Astrocyte (in vitro differentiated cells and primary cell): ENCODE data around the gene USP32. TPM values are rescaled to one million over a fixed set of nuclear protein-coding genes. Genes with fewer than 3 reads are reported as not detected.

Experiments used
- DNase-seq: peaks from one replicate; pipeline ENCODE4 v3.0.0-alpha.2; 2010; ENCODE audit warnings: low read depth
- FAIRE-seq: peaks from 2 replicates; lab custom pipeline; 2011; peaks lifted over from hg19 to GRCh38; lab: Jason Lieb, UNC
- H2AFZ ChIP-seq: 2 replicates; pipeline ENCODE4 v1.6.0; 2012; ENCODE audit warnings: low read depth, low read length, inconsistent platforms
- H3K27ac ChIP-seq: 2 replicates; pipeline ENCODE4 v1.5.1; 2011; ENCODE audit warnings: low read depth, low read length, inconsistent platforms
- H3K27me3 ChIP-seq: 2 replicates; pipeline ENCODE4 v1.6.0; 2011; ENCODE audit warnings: low read length, inconsistent platforms; ENCODE audit not compliant: insufficient read depth
- H3K36me3 ChIP-seq: 2 replicates; pipeline ENCODE4 v1.5.1; 2011; ENCODE audit warnings: low read length, inconsistent platforms; ENCODE audit not compliant: insufficient read depth
- H3K4me1 ChIP-seq: 2 replicates; pipeline ENCODE4 v1.5.1; 2011; ENCODE audit warnings: low read length, inconsistent platforms; ENCODE audit not compliant: insufficient read depth
- H3K4me2 ChIP-seq: 2 replicates; pipeline ENCODE4 v1.6.0; 2012; ENCODE audit warnings: low read length, inconsistent platforms
- H3K4me3 ChIP-seq: 2 replicates; pipeline ENCODE4 v1.5.1; 2011; ENCODE audit warnings: low read depth, mild to moderate bottlenecking, low read length, inconsistent platforms; ENCODE audit not compliant: insufficient read depth
- H3K79me2 ChIP-seq: 2 replicates; pipeline ENCODE4 v1.6.0; 2012; ENCODE audit warnings: mild to moderate bottlenecking, low read length, inconsistent platforms; ENCODE audit not compliant: insufficient read depth
- H3K9ac ChIP-seq: 2 replicates; pipeline ENCODE4 v1.6.0; 2012; ENCODE audit warnings: mild to moderate bottlenecking, low read length, inconsistent platforms
- H3K9me3 ChIP-seq: 2 replicates; pipeline ENCODE4 v1.5.1; 2012; ENCODE audit warnings: low read depth, mild to moderate bottlenecking, low read length, inconsistent platforms; ENCODE audit not compliant: insufficient read depth
- H4K20me1 ChIP-seq: 2 replicates; pipeline ENCODE4 v1.6.0; 2012; ENCODE audit warnings: low read length, inconsistent platforms; ENCODE audit not compliant: insufficient read depth
- H3K27ac Mint-ChIP-seq: one replicate; pipeline ENCODE4 v1.8.0; 2021; ENCODE audit warnings: mild to moderate bottlenecking, mixed read lengths; ENCODE audit not compliant: unreplicated experiment
- H3K27me3 Mint-ChIP-seq: one replicate; pipeline ENCODE4 v1.8.0; 2021; ENCODE audit warnings: low read depth, mixed read lengths; ENCODE audit not compliant: unreplicated experiment
- H3K36me3 Mint-ChIP-seq: one replicate; pipeline ENCODE4 v1.8.0; 2021; ENCODE audit warnings: low read depth, mixed read lengths; ENCODE audit not compliant: unreplicated experiment
- H3K4me1 Mint-ChIP-seq: one replicate; pipeline ENCODE4 v1.8.0; 2021; ENCODE audit warnings: low read depth, mixed read lengths; ENCODE audit not compliant: unreplicated experiment
- H3K4me3 Mint-ChIP-seq: one replicate; pipeline ENCODE4 v1.8.0; 2021; ENCODE audit warnings: mild to moderate bottlenecking, moderate library complexity, mixed read lengths; ENCODE audit not compliant: unreplicated experiment
- H3K9me3 Mint-ChIP-seq: one replicate; pipeline ENCODE4 v1.8.0; 2021; ENCODE audit warnings: mild to moderate bottlenecking, mixed read lengths; ENCODE audit not compliant: unreplicated experiment
- EZH2 ChIP-seq: IDR thresholded peaks from 2 replicates; pipeline ENCODE4 v1.6.1; 2012; ENCODE audit warnings: mild to moderate bottlenecking, low read length, inconsistent platforms; ENCODE audit not compliant: insufficient read depth
- total RNA-seq: library from RNA; stranded (reverse); gene quantifications from 2 replicates; pipeline ENCODE4 v1.2.1, GENCODE V29; 2021
- TF ChIP-seq, protein P1 (sequence below): IDR thresholded peaks from 2 replicates; pipeline ENCODE4 v1.5.1; 2011; ENCODE audit warnings: low read depth, mild to moderate bottlenecking, inconsistent platforms, low read length, moderate library complexity; ENCODE audit not compliant: insufficient read depth

The USP32 gene
- total RNA-seq, 1 donor from 2014 or later = 40.2 TPM

DNA sequence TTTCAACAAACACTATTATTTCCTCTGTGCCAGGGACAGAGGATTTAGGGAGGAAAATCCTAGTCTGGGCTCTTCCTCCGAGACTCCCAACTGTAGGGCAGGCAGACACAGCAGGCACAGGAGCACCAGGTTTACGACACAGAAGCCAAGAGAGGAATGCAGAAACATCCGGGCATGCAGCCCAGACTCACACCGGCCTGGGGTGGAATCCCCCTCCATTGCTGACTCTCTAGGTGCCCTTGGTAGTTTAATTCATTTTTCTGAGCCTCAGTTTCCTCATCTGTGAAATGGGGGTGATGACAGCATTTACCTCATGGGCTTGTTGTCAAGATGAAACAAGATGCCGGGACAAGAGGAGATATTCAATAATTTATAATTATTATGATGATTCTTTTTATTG, 227.2 kb downstream of the USP32 start:
- H4K20me1 ChIP-seq = no peaks in the 10 kb centered on the region
- H3K4me1 ChIP-seq = no peaks in the 10 kb centered on the region
- no peak overlapping the region for H3K27ac ChIP-seq
- DNase-seq (no peak), FAIRE-seq (no peak)
- no peaks in the 10 kb centered on the region for H3K79me2 ChIP-seq
- no peak overlapping the region for H3K4me3 Mint-ChIP-seq
- H2AFZ ChIP-seq = no peak overlapping the region
- no peak overlapping the region for H3K4me3 ChIP-seq
- no peaks in the 10 kb centered on the region for H3K36me3 Mint-ChIP-seq
- H3K36me3 ChIP-seq = no peaks in the 10 kb centered on the region
- TF ChIP-seq EZH2 = no peak
- TF ChIP-seq, protein P1, sequence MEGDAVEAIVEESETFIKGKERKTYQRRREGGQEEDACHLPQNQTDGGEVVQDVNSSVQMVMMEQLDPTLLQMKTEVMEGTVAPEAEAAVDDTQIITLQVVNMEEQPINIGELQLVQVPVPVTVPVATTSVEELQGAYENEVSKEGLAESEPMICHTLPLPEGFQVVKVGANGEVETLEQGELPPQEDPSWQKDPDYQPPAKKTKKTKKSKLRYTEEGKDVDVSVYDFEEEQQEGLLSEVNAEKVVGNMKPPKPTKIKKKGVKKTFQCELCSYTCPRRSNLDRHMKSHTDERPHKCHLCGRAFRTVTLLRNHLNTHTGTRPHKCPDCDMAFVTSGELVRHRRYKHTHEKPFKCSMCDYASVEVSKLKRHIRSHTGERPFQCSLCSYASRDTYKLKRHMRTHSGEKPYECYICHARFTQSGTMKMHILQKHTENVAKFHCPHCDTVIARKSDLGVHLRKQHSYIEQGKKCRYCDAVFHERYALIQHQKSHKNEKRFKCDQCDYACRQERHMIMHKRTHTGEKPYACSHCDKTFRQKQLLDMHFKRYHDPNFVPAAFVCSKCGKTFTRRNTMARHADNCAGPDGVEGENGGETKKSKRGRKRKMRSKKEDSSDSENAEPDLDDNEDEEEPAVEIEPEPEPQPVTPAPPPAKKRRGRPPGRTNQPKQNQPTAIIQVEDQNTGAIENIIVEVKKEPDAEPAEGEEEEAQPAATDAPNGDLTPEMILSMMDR = no peak
- H3K4me1 Mint-ChIP-seq = peaks cover 3% of the 10 kb centered on the region
- peaks cover 3% of the 10 kb centered on the region for H3K27me3 ChIP-seq
- H3K9me3 Mint-ChIP-seq = peaks cover 3% of the 10 kb centered on the region
- no peak overlapping the region for H3K27ac Mint-ChIP-seq
- no peak overlapping the region for H3K4me2 ChIP-seq
- peaks cover 14% of the 10 kb centered on the region for H3K27me3 Mint-ChIP-seq
- no peak overlapping the region for H3K9ac ChIP-seq
- no peaks in the 10 kb centered on the region for H3K9me3 ChIP-seq

DNA sequence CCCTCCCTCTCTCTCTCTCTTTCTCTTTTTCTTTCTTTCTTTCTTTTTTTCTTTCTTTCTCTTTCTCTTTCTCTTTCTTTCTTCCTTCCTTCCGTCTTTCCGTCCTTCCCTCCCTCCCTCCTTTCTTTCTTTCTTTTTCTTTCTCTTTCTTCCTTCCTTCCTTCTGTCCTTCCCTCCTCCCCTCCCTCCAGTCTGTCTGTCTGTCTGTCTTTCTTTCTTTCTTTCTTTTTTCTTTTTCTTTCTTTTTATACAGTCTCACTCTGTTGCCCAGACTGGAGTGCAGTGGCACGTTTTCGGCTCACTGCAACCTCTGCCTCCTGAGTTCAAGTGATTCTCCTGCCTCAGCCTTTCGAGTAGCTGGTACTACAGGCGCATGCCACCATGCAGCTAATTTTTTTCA, 227.8 kb downstream of the USP32 start:
- Histone ChIP-seq H3K9me3 (no peaks in the 10 kb centered on the region), H3K4me2 (no peak overlapping the region), H4K20me1 (no peaks in the 10 kb centered on the region), H3K27ac (no peak overlapping the region), H3K36me3 (no peaks in the 10 kb centered on the region), H3K9ac (no peak overlapping the region), H3K27me3 (peaks cover 3% of the 10 kb centered on the region), H3K4me1 (peaks cover under 1% of the 10 kb centered on the region), H2AFZ (no peak overlapping the region), H3K79me2 (no peaks in the 10 kb centered on the region), H3K4me3 (no peak overlapping the region)
- peaks cover 19% of the 10 kb centered on the region for H3K27me3 Mint-ChIP-seq
- FAIRE-seq (no peak), DNase-seq (no peak)
- H3K4me1 Mint-ChIP-seq = peaks cover 3% of the 10 kb centered on the region
- H3K4me3 Mint-ChIP-seq = no peak overlapping the region
- H3K27ac Mint-ChIP-seq = no peak overlapping the region
- peaks cover 3% of the 10 kb centered on the region for H3K9me3 Mint-ChIP-seq
- H3K36me3 Mint-ChIP-seq = no peaks in the 10 kb centered on the region
- TF ChIP-seq, protein P1 = no peak

DNA sequence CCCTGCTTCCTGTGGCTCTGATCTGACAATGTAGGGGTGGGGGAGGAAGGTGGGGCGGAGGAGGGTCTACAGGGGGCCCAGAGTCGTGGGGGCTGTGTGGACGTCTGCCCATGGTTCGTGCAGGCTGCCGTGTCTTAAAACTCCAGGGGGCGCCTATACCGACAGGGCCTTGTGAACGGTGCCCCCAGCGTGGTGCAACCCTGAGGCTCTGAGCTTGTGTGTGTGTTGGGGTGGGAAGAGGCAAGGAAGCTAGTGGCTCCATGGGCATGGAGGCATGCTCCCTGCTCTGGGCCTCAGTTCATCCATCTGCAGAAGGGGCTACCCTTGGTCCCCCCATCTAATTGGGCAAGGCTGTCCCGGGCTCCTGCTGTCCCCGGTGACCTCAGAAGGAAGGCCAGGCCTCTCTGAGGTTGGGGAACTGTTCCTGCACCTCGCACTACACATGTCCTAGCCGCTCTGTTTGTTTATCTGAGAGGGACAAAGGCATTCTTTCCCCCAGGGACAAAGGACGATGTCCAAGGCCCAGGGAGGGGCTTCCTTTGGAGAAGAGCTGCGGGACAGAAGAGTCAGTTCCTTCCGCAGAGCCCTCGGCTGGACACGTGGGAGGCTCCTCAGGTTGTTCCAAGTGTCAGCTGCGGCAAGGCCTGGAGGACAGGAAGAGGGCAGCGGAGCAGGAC, 228.7 kb downstream of the USP32 start:
- no peaks in the 10 kb centered on the region for H3K79me2 ChIP-seq
- H3K9ac ChIP-seq = no peak overlapping the region
- H4K20me1 ChIP-seq = no peaks in the 10 kb centered on the region
- FAIRE-seq (no peak), DNase-seq (no peak)
- peaks cover 23% of the 10 kb centered on the region for H3K27me3 Mint-ChIP-seq
- no peak overlapping the region for H3K4me3 ChIP-seq
- no peak overlapping the region for H3K27ac ChIP-seq
- H3K27me3 ChIP-seq = peaks cover 3% of the 10 kb centered on the region
- H3K36me3 Mint-ChIP-seq = no peaks in the 10 kb centered on the region
- no peaks in the 10 kb centered on the region for H3K9me3 ChIP-seq
- H3K4me3 Mint-ChIP-seq = no peak overlapping the region
- no peak for TF ChIP-seq EZH2
- TF ChIP-seq, protein P1 = no peak
- H3K4me1 Mint-ChIP-seq = peaks cover 3% of the 10 kb centered on the region
- peaks cover 2% of the 10 kb centered on the region for H3K4me1 ChIP-seq
- no peaks in the 10 kb centered on the region for H3K36me3 ChIP-seq
- no peak overlapping the region for H3K27ac Mint-ChIP-seq
- no peak overlapping the region for H3K4me2 ChIP-seq
- peaks cover 3% of the 10 kb centered on the region for H3K9me3 Mint-ChIP-seq
- H2AFZ ChIP-seq = no peak overlapping the region
